GM23248 (cell line): Measurements from ENCODE around the gene MGAT3.
A peak's percentile ranks its signal among the peaks of the same experiment; 100 is the strongest.

ENCODE experiments used
- EZH2 ChIP-seq: fragments of 200-600 bp; sonication (generic); IDR thresholded peaks from 2 replicates; pipeline ENCODE4 v1.6.1; 2018; ENCODE audit warnings: antibody characterized with exemption, mild to moderate bottlenecking; ENCODE audit not compliant: insufficient read depth, poor library complexity, severe bottlenecking
- EZH2phosphoT487 ChIP-seq: fragments of 200-600 bp; sonication (generic); IDR thresholded peaks from 2 replicates; pipeline ENCODE4 v1.6.1; 2018; ENCODE audit warnings: antibody characterized with exemption, moderate library complexity, mild to moderate bottlenecking, low read depth; ENCODE audit not compliant: insufficient read depth

- peak; percentile 22 for TF ChIP-seq EZH2
- TF ChIP-seq EZH2phosphoT487, result no peak
These were observed 1.8 kb downstream of the MGAT3 start for GRCh38 chr22:39458444-39459083.
